T-helper 9 cell (primary cell): ENCODE results near the gene ATXN3.
"Not testable (repeated sequence)": the region's sequence is repeated elsewhere in the genome, so short reads cannot be mapped to it uniquely, and the experiment has no call there.

Experiments used
- DNase-seq: peaks from one replicate; pipeline ENCODE4 v3.0.0-alpha.2; 2020

Gene ATXN3

GRCh38 chr14:92058006-92058917, 48.1 kb downstream of the ATXN3 start:
- no peak for DNase-seq

GRCh38 chr14:92049781-92050180, 56.6 kb downstream of the ATXN3 start:
- no peak for DNase-seq

- DNase-seq = not testable (repeated sequence)
Observed at GRCh38 chr14:92049221-92049620, 57.2 kb downstream of the ATXN3 start.

- not testable (repeated sequence) for DNase-seq
Observed at GRCh38 chr14:92045904-92046303, 60.5 kb downstream of the ATXN3 start.

DNA sequence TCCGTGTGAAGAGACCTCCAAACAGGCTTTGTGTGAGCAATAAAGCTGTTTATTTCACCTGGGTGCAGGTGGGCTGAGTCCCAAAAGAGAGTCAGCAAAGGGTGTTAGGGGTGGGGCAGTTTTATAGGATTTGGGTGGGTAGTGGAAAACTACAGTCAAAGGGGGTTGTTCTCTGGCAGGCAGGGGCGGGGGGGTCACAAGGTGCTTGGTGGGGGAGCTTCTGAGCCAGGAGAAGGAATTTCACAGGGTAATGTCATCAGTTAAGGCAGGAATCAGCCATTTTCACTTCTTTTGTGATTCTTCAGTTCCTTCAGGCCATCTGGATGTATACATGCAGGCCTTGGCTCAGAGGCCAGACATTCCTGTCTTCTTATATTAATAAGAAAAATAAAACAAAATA, 64.6 kb downstream of the ATXN3 start:
- not testable (repeated sequence) for DNase-seq

- DNase-seq = no peak
Observed at GRCh38 chr14:92041203-92041602, 65.2 kb downstream of the ATXN3 start.

- DNase-seq = no peak
Observed at GRCh38 chr14:92040431-92041051, 65.8 kb downstream of the ATXN3 start.

GRCh38 chr14:92039719-92040430, 66.5 kb downstream of the ATXN3 start, which contains the start of gene TRIP11:
Gene TRIP11 (minus strand): TSS chr14:92040059. CDS start chr14:92039685, 374 bp downstream.
- peak; percentile 92 for DNase-seq

DNA sequence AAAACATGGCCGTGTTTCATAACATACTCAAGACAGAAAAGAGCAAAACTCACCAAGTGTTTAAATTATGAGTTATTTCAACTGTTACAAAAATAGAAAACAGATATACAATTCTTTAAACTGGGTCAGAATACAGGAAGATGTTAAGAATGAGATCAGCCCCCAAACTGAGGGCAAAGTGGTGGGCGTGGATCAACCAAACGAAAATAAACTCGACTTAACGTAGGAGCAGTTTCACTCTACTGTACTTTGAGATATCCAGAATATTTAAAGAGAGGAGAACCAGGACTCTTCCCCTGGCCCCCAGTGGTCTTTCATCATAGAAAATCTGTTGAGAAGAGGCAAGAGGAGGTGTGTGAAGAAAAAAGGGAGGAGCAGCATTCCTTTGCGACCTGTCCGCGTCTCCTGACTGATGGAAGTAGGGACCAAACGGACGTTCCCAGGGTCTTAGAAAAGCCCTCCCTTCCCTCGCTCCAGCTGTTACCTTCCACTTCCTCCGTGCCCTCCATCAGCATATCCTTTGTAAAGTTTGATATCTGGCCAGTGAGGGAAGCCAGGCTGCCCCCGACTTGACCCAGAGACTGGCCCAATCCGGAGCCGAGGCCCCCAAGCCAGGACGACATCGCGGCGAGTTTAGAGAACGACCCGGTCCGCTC, 67.2 kb downstream of the ATXN3 start:
- no peak for DNase-seq

DNA sequence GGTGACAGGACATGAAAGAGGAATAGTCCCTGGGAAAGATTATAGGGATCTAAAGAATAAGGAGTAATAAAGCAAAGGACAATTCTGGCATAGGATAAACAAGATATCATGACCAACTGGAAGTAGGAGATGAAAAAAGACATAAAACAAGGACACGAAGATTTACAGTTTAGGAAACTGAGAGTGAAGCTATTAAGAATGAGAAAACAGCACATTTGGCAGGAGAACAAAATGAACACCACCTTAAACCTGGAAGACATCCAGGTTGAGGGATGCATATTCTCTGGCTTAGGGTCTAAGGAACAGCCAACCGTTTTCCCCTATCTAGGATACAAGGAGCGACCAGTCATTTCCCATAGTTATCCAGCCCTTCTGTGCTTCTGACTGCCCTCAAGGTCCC, 68.4 kb downstream of the ATXN3 start:
- DNase-seq = no peak

GRCh38 chr14:92035890-92036289, 70.5 kb downstream of the ATXN3 start:
- no peak for DNase-seq

GRCh38 chr14:92033906-92034687, 72.3 kb downstream of the ATXN3 start:
- DNase-seq = no peak

DNA sequence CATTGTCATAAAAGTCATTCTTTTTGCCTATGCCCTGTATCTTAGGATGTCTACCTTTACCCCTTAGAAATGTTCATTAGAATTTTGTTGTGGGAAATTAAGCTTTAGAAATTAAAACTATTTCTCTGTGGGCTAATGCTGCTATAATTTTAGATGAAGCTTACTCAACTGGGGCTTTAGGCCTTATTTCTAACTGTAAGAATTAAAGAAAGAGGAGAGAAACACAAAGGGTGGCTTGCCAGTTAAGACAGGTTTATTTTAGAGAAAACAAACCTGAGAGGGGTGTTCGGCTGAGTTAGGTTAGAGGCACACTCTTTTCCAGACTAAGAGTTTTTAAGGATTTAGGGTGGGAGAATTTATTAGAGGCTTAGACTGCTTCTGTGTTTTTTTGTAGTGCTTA, 72.9 kb downstream of the ATXN3 start:
- no peak for DNase-seq

GRCh38 chr14:92026548-92027190, 79.7 kb downstream of the ATXN3 start:
- DNase-seq = no peak

DNA sequence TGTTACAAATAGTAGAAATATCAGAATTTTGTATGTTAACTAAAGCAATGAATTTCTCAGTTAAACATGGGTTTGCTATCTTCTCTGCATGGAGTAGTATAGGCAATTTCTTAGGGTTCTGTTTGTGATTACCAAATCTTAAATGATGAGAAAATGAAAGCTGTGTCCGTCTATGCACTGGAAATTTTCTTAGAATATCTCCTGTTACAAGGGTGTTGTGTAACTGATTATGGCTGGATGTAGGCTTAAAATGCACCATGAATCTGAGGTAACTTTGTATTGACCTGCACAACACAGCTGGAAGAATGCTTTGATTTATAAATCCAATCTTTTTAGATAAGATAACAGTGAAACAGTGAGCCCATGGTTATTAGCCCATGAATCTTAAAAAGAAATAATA, 84.3 kb downstream of the ATXN3 start:
- DNase-seq = no peak

- DNase-seq = no peak
Observed at GRCh38 chr14:92021523-92021922, 84.9 kb downstream of the ATXN3 start.

DNA sequence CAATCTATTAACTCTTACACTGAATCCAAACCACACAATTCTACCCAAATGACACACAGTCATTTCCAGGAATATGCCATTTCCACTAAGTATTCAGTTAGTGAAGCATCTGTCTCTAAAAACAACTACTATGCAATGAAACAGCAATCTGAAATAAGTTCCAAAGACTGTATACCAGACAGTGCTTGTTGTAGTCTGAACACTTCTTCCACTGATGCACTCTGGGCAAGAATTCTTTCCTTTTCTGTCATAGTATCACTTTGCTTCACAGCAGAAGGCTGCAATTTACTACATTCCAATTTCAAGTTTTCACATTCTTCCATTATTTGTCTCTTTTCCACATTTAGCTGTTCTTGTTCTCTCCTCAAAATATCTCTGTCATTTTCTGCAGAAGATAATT, 92.3 kb downstream of the ATXN3 start:
- no peak for DNase-seq

DNA sequence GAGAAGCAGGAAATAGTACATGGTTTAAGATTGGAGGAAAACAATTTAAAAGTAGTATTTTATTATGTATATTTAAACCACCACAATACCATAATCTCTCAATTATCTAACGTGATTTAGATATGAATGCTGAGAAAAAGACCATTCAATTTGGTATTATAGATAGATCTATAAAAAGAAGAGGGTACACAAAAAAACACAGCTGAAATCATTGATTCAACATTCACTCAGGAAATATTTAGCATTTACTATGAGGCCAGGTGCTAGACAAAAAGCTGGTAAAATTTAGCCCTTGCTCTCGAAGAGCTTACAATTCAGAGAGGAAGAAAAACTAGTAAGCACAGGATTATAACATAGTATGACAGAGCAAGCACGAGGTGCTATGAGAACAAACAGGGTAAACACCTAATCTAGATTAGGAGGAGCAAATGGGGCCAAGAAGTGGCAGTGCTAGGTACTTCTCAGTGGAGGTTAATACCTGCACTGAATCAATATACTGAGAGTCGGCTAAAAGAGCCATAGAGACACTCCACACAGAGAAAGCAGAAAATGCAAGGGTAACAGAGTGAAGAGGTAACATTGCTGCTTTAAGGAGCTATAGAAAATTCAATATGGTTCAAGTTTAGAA, 94.1 kb downstream of the ATXN3 start:
- DNase-seq = no peak

- no peak for DNase-seq
Observed at GRCh38 chr14:92010644-92011043, 95.7 kb downstream of the ATXN3 start.

- DNase-seq = no peak
Observed at GRCh38 chr14:92009604-92010003, 96.8 kb downstream of the ATXN3 start.
